Keratinocyte (primary cell): ENCODE results near the gene SMIM24. TPM values are rescaled to one million over a fixed set of nuclear protein-coding genes. Genes with fewer than 3 reads are reported as not detected.
"Not testable (repeated sequence)": the region's sequence is repeated elsewhere in the genome, so short reads cannot be mapped to it uniquely, and the experiment has no call there.

Source experiments
- DNase-seq: peaks from one replicate; pipeline ENCODE4 v3.0.0-alpha.2; 2011; ENCODE audit warnings: low read depth, missing footprints, low spot score
- FAIRE-seq: peaks from 2 replicates; lab custom pipeline; 2011; peaks lifted over from hg19 to GRCh38; lab: Jason Lieb, UNC
- H2AFZ ChIP-seq: 2 replicates; pipeline ENCODE4 v1.6.0; 2012; ENCODE audit warnings: low read length, control low read depth, inconsistent platforms; ENCODE audit not compliant: control insufficient read depth
- H3K27ac ChIP-seq: 2 replicates; pipeline ENCODE4 v1.5.1; 2011; ENCODE audit warnings: low read length; ENCODE audit not compliant: control insufficient read depth, insufficient read depth
- H3K27me3 ChIP-seq: 3 replicates; pipeline ENCODE4 v1.6.0; 2011; ENCODE audit warnings: low read length; ENCODE audit not compliant: control insufficient read depth, insufficient read depth; ENCODE audit errors: extremely low read depth
- H3K36me3 ChIP-seq, 2 experiments: 2 replicates in 1 of 2; 3 replicates in 1 of 2; pipeline ENCODE4 v1.5.1; 2011; ENCODE audit warnings: low read length in 2 of 2, mild to moderate bottlenecking in 1 of 2; ENCODE audit not compliant: control insufficient read depth in 2 of 2, insufficient read depth in 2 of 2; ENCODE audit errors: extremely low read depth in 1 of 2
- H3K4me1 ChIP-seq: 3 replicates; pipeline ENCODE4 v1.5.1; 2011; ENCODE audit warnings: low read length; ENCODE audit not compliant: control insufficient read depth, insufficient read depth; ENCODE audit errors: extremely low read depth
- H3K4me2 ChIP-seq: 3 replicates; pipeline ENCODE4 v1.6.0; 2011; ENCODE audit warnings: low read depth, low read length; ENCODE audit not compliant: control insufficient read depth, insufficient read depth; ENCODE audit errors: extremely low read depth
- H3K4me3 ChIP-seq, 3 experiments: fragments of 200-600 bp in 1 of 3; sonication (generic) in 1 of 3; 2 replicates in 2 of 3; 3 replicates in 1 of 3; pipeline ENCODE4 v1.5.1; 2011 to 2016; ENCODE audit warnings: low read length in 3 of 3, mild to moderate bottlenecking in 3 of 3, control low read depth in 2 of 3, inconsistent platforms in 1 of 3, low read depth in 1 of 3, mixed read lengths in 1 of 3, mixed run types in 1 of 3, moderate library complexity in 1 of 3; ENCODE audit not compliant: control insufficient read depth in 2 of 3, insufficient read depth in 2 of 3; ENCODE audit errors: extremely low read depth in 1 of 3
- H3K79me2 ChIP-seq: 2 replicates; pipeline ENCODE4 v1.6.0; 2012; ENCODE audit warnings: low read length; ENCODE audit not compliant: control insufficient read depth, insufficient read depth
- H3K9ac ChIP-seq: 3 replicates; pipeline ENCODE4 v1.6.0; 2011; ENCODE audit warnings: low read length; ENCODE audit not compliant: control insufficient read depth, insufficient read depth; ENCODE audit errors: extremely low read depth
- H3K9me1 ChIP-seq: 3 replicates; pipeline ENCODE4 v1.6.0; 2011; ENCODE audit warnings: low read length; ENCODE audit not compliant: control insufficient read depth, insufficient read depth; ENCODE audit errors: extremely low read depth
- H3K9me3 ChIP-seq: 2 replicates; pipeline ENCODE4 v1.5.1; 2012; ENCODE audit warnings: low read depth, low read length; ENCODE audit not compliant: control insufficient read depth
- H4K20me1 ChIP-seq: 3 replicates; pipeline ENCODE4 v1.6.0; 2011; ENCODE audit warnings: low read length; ENCODE audit not compliant: control insufficient read depth, insufficient read depth; ENCODE audit errors: extremely low read depth
- CTCF ChIP-seq, 3 experiments: IDR thresholded peaks in 1 of 3; conservative IDR thresholded peaks in 1 of 3; optimal IDR thresholded peaks in 1 of 3; 2 replicates in 2 of 3; 3 replicates in 1 of 3; pipeline versions ENCODE3 to v1.5.1; 2011; ENCODE audit warnings: low read length in 3 of 3, mild to moderate bottlenecking in 3 of 3, moderate library complexity in 2 of 3, control low read depth in 1 of 3, inconsistent platforms in 1 of 3; ENCODE audit not compliant: insufficient read depth in 2 of 3; ENCODE audit errors: extremely low read depth in 1 of 3
- EZH2 ChIP-seq: IDR thresholded peaks from one replicate; pipeline ENCODE4 v1.6.1; 2012; ENCODE audit warnings: inconsistent platforms, mild to moderate bottlenecking, low read length, moderate library complexity
- dilution Hi-C: fragments of 300-500 bp; cut with MboI; formaldehyde crosslinking; loops from one replicate; pipeline ENCODE4 v1.7.0; 2020; ENCODE audit warnings: low sequenced_read_pairs; ENCODE audit not compliant: extremely low pct_ligation_motif_present
- polyA minus RNA-seq, 3 experiments: library from RNA; depleted of rRNA, polyadenylated mRNA; stranded (reverse); fragments of >200 nt; gene quantifications; 1 replicate in 1 of 3; 2 replicates in 1 of 3; 3 replicates in 1 of 3; pipeline ENCODE4 v1.2.3, GENCODE V29; 2011
- polyA plus RNA-seq, 5 experiments: library from polyadenylated mRNA; depleted of rRNA in 3 of 5; stranded (reverse) in 3 of 5; stranded (forward) in 1 of 5; unstranded in 1 of 5; fragments of >200 nt; gene quantifications; 1 replicate in 1 of 5; 2 replicates in 3 of 5; 3 replicates in 1 of 5; pipeline versions ENCODE4 v1.2.1 to v1.2.3, GENCODE V29; 2011 to 2012; ENCODE audit warnings: missing spikeins in 2 of 5, low read depth in 1 of 5, low replicate concordance in 1 of 5

The SMIM24 gene
- polyA plus RNA-seq (not detected in 3 replicates), polyA minus RNA-seq (not detected in 3 replicates)
- polyA plus RNA-seq (2011; ENCODE audit: low read depth) = not detected
- not detected in 2 replicates for polyA plus RNA-seq (2011; cell fraction: cytosol; rRNA removed)
- polyA plus RNA-seq (2011; cell fraction: nucleus; rRNA removed) = not detected in 2 replicates
- polyA plus RNA-seq (2012; ENCODE audit: low replicate concordance) = 0.23 TPM in 1 of 2 replicates, not detected in the other
- polyA minus RNA-seq (2011; cell fraction: cytosol; rRNA and poly(A)+ RNA removed) = not detected
- polyA minus RNA-seq (2011; cell fraction: nucleus; rRNA and poly(A)+ RNA removed) = not detected in 2 replicates

- H3K79me2 ChIP-seq = no peaks in the 10 kb centered on the region
- no peak within 1 kb of the TSS for H3K27ac ChIP-seq
- H4K20me1 ChIP-seq = peaks cover 3% of the 10 kb centered on the region
- DNase-seq (no peak), FAIRE-seq (no peak)
- H3K9ac ChIP-seq = no peak within 1 kb of the TSS
- H3K36me3 ChIP-seq = no peaks in the 10 kb centered on the region
- dilution Hi-C loops = no loop called here
- H3K4me3 ChIP-seq = no peak within 1 kb of the TSS
- no peaks in the 10 kb centered on the region for H3K9me1 ChIP-seq
- no peak within 1 kb of the TSS for H3K4me2 ChIP-seq
- peaks cover 30% of the 10 kb centered on the region for H3K27me3 ChIP-seq
- no peak within 1 kb of the TSS for H2AFZ ChIP-seq
- no peaks in the 10 kb centered on the region for H3K9me3 ChIP-seq
- TF ChIP-seq CTCF (optimal IDR thresholded peaks at IDR 0.05 in 1 of 3, IDR thresholded peaks at IDR 0.05 in 1 of 3, conservative IDR thresholded peaks at IDR 0.05 in 1 of 3; ENCODE audit: extremely low read depth in 1 of 3, insufficient read depth in 2 of 3, low read length in 3 of 3) (no peak), EZH2 (no peak)
- H3K4me1 ChIP-seq = no peaks in the 10 kb centered on the region
Measured at GRCh38 chr19:3480383-3481091, at the start of gene SMIM24. Gene SMIM24 (minus strand): TSS chr19:3480525. CDS start chr19:3480463, 62 bp downstream.

GRCh38 chr19:3529299-3529698 is 49.0 kb upstream of the SMIM24 start:
- H3K9ac ChIP-seq = not testable (repeated sequence)
- H3K36me3 ChIP-seq = peaks cover 14 to 31% of the 10 kb centered on the region in 2 experiments

More at GRCh38 chr19:3529299-3529698, 49.0 kb upstream of the SMIM24 start:
- H3K4me2 ChIP-seq, dilution Hi-C loops, H3K4me3 ChIP-seq, DNase-seq, H3K27me3 ChIP-seq, H3K9me1 ChIP-seq, FAIRE-seq, H2AFZ ChIP-seq, H3K79me2 ChIP-seq, H4K20me1 ChIP-seq, H3K4me1 ChIP-seq, H3K27ac ChIP-seq, H3K9me3 ChIP-seq: not testable (repeated sequence)
